ENCODE measurements around the gene TTR. TPM values are rescaled to one million over a fixed set of nuclear protein-coding genes. Genes with fewer than 3 reads are reported as not detected.
A peak's percentile ranks its signal among the peaks of the same experiment; 100 is the strongest.

TTR gene
- polyA plus RNA-seq, 3 donors from 2014 or later = not detected

GRCh38 chr18:31611511-31611910, 19.8 kb downstream of the TTR start:
- DNase-seq = no peak
- peaks cover 6 to 15% of the 10 kb centered on the region in 2 donors for H3K4me1 Mint-ChIP-seq
- H3K9me3 Mint-ChIP-seq = no peaks in the 10 kb centered on the region
- no peak overlapping the region for H3K4me3 Mint-ChIP-seq
- no peak overlapping the region for H3K27ac Mint-ChIP-seq
- H3K36me3 Mint-ChIP-seq = no peaks in the 10 kb centered on the region
- H3K27me3 Mint-ChIP-seq (ENCODE audit: low read depth in 3 of 3) = peaks cover 0 to 2% (median 1%) of the 10 kb centered on the region in 3 donors

- Mint-ChIP-seq H3K27ac (no peak overlapping the region), H3K4me3 (no peak overlapping the region), H3K27me3 (ENCODE audit: low read depth in 3 of 3) (peaks cover 0 to 3% (median 2%) of the 10 kb centered on the region in 3 donors), H3K36me3 (no peaks in the 10 kb centered on the region), H3K4me1 (peaks cover 6 to 15% of the 10 kb centered on the region in 2 donors), H3K9me3 (no peaks in the 10 kb centered on the region)
- no peak for DNase-seq
These were observed 20.4 kb downstream of the TTR start for GRCh38 chr18:31612124-31612523.

- Mint-ChIP-seq H3K36me3 (peaks cover 0 to 4% (median under 1%) of the 10 kb centered on the region in 3 donors), H3K4me1 (peaks cover 6 to 15% of the 10 kb centered on the region in 2 donors), H3K27me3 (ENCODE audit: low read depth in 3 of 3) (peaks cover 2 to 3% (median 3%) of the 10 kb centered on the region in 3 donors), H3K9me3 (no peaks in the 10 kb centered on the region), H3K4me3 (no peak overlapping the region), H3K27ac (peak overlapping the region in 1 of 6 donors; percentile 22)
- no peak for DNase-seq
These were observed 22.4 kb downstream of the TTR start for GRCh38 chr18:31614044-31614443.

GRCh38 chr18:31616586-31616985, 24.9 kb downstream of the TTR start:
- Mint-ChIP-seq H3K4me3 (no peak overlapping the region), H3K9me3 (no peaks in the 10 kb centered on the region), H3K27me3 (ENCODE audit: low read depth in 3 of 3) (peaks cover 0 to 3% (median 1%) of the 10 kb centered on the region in 3 donors), H3K27ac (no peak overlapping the region), H3K36me3 (peaks cover 0 to 7% (median 4%) of the 10 kb centered on the region in 3 donors), H3K4me1 (no peaks in the 10 kb centered on the region)
- DNase-seq = no peak

- Mint-ChIP-seq H3K36me3 (peaks cover 0 to 7% (median 4%) of the 10 kb centered on the region in 3 donors), H3K4me1 (no peaks in the 10 kb centered on the region), H3K27me3 (ENCODE audit: low read depth in 3 of 3) (peaks cover 0 to 3% (median 1%) of the 10 kb centered on the region in 3 donors), H3K27ac (peak overlapping the region in 1 of 6 donors; percentile 32), H3K9me3 (no peaks in the 10 kb centered on the region), H3K4me3 (no peak overlapping the region)
- DNase-seq = no peak
These were observed 25.5 kb downstream of the TTR start for GRCh38 chr18:31617031-31617717.

GRCh38 chr18:31618801-31619200, 27.1 kb downstream of the TTR start:
- Mint-ChIP-seq H3K9me3 (no peaks in the 10 kb centered on the region), H3K4me1 (no peaks in the 10 kb centered on the region), H3K36me3 (peaks cover 0 to 7% (median 4%) of the 10 kb centered on the region in 3 donors), H3K27ac (peak overlapping the region in 1 of 6 donors; percentile 18), H3K27me3 (ENCODE audit: low read depth in 3 of 3) (peaks cover 0 to 3% (median 1%) of the 10 kb centered on the region in 3 donors), H3K4me3 (no peak overlapping the region)
- DNase-seq = no peak

- Mint-ChIP-seq H3K9me3 (no peaks in the 10 kb centered on the region), H3K27ac (no peak overlapping the region), H3K4me1 (no peaks in the 10 kb centered on the region), H3K4me3 (no peak overlapping the region), H3K36me3 (peaks cover 0 to 7% (median 4%) of the 10 kb centered on the region in 3 donors), H3K27me3 (ENCODE audit: low read depth in 3 of 3) (peaks cover 0 to 3% (median 1%) of the 10 kb centered on the region in 3 donors)
- DNase-seq = no peak
These were observed 27.6 kb downstream of the TTR start for GRCh38 chr18:31619291-31619690.

GRCh38 chr18:31624892-31625640, 33.4 kb downstream of the TTR start:
- no peaks in the 10 kb centered on the region for H3K9me3 Mint-ChIP-seq
- H3K4me3 Mint-ChIP-seq = peak overlapping the region in 1 of 5 donors; percentile 59
- no peak for DNase-seq
- H3K27me3 Mint-ChIP-seq (ENCODE audit: low read depth in 3 of 3) = peaks cover 0 to 2% (median 0%) of the 10 kb centered on the region in 3 donors
- H3K27ac Mint-ChIP-seq = peak overlapping the region in 1 of 6 donors; percentile 28
- peaks cover 6 to 7% of the 10 kb centered on the region in 2 donors for H3K4me1 Mint-ChIP-seq
- peaks cover 0 to 9% (median 5%) of the 10 kb centered on the region in 3 donors for H3K36me3 Mint-ChIP-seq

GRCh38 chr18:31626409-31626808, 34.7 kb downstream of the TTR start:
- Mint-ChIP-seq H3K4me3 (no peak overlapping the region), H3K9me3 (no peaks in the 10 kb centered on the region), H3K4me1 (peaks cover 16% of the 10 kb centered on the region in 2 donors), H3K36me3 (peaks cover 0 to 9% (median 5%) of the 10 kb centered on the region in 3 donors), H3K27me3 (ENCODE audit: low read depth in 3 of 3) (peaks cover 0 to 2% (median 0%) of the 10 kb centered on the region in 3 donors), H3K27ac (no peak overlapping the region)
- no peak for DNase-seq

- H3K9me3 Mint-ChIP-seq = no peaks in the 10 kb centered on the region
- peaks cover 0 to 8% (median 5%) of the 10 kb centered on the region in 3 donors for H3K36me3 Mint-ChIP-seq
- peaks cover 49 to 52% of the 10 kb centered on the region in 2 donors for H3K4me1 Mint-ChIP-seq
- H3K27ac Mint-ChIP-seq = peak overlapping the region in 5 of 6 donors; percentile 23 to 78 (median 24)
- DNase-seq = no peak
- H3K4me3 Mint-ChIP-seq = no peak overlapping the region
- H3K27me3 Mint-ChIP-seq (ENCODE audit: low read depth in 3 of 3) = peaks cover 0 to 2% (median 0%) of the 10 kb centered on the region in 3 donors
These were observed 38.9 kb downstream of the TTR start for GRCh38 chr18:31630549-31630948.

GRCh38 chr18:31631526-31631925, 39.8 kb downstream of the TTR start:
- Mint-ChIP-seq H3K9me3 (no peaks in the 10 kb centered on the region), H3K27me3 (ENCODE audit: low read depth in 3 of 3) (peaks cover 0 to 2% (median 0%) of the 10 kb centered on the region in 3 donors), H3K27ac (no peak overlapping the region), H3K4me3 (no peak overlapping the region), H3K4me1 (peaks cover 52 to 60% of the 10 kb centered on the region in 2 donors), H3K36me3 (peaks cover 0 to 5% (median 5%) of the 10 kb centered on the region in 3 donors)
- no peak for DNase-seq

GRCh38 chr18:31632356-31632755, 40.7 kb downstream of the TTR start:
- Mint-ChIP-seq H3K36me3 (peaks cover 3 to 8% (median 8%) of the 10 kb centered on the region in 3 donors), H3K9me3 (no peaks in the 10 kb centered on the region), H3K4me1 (peaks cover 52 to 64% of the 10 kb centered on the region in 2 donors), H3K27me3 (ENCODE audit: low read depth in 3 of 3) (peaks cover 0 to 2% (median 0%) of the 10 kb centered on the region in 3 donors), H3K27ac (peak overlapping the region in 5 of 6 donors; percentile 61 to 94 (median 88)), H3K4me3 (no peak overlapping the region)
- no peak for DNase-seq

- Mint-ChIP-seq H3K27me3 (ENCODE audit: low read depth in 3 of 3) (peaks cover 0 to 2% (median 0%) of the 10 kb centered on the region in 3 donors), H3K4me3 (peak overlapping the region; percentile 57 to 86 (median 82)), H3K27ac (peak overlapping the region; percentile 88 to 97 (median 94)), H3K9me3 (no peaks in the 10 kb centered on the region), H3K4me1 (peaks cover 50 to 65% of the 10 kb centered on the region in 2 donors), H3K36me3 (peaks cover 6 to 14% (median 11%) of the 10 kb centered on the region in 3 donors)
- DNase-seq = peak in 1 of 3 donors; percentile 11
These were observed 42.0 kb downstream of the TTR start for GRCh38 chr18:31633392-31634330.

All from immature natural killer cell (primary cell).